HCT116 (cell line): ENCODE data around the gene RHOD. TPM values are rescaled to one million over a fixed set of nuclear protein-coding genes. Genes with fewer than 3 reads are reported as not detected.

Experiments used
- ATAC-seq: fragments of 200-7000 bp; cut with Tn5 transposase; 2 replicates; pipeline ENCODE4 v1.9.1; 2020; ENCODE audit warnings: mild to moderate bottlenecking, moderate library complexity
- BruUV-seq: library from RNA; stranded (reverse); fragments of 400-500 nt; replicated peaks from 2 replicates; lab custom pipeline; 2021; lab: Mats Ljungman, UMichigan
- CTCF ChIA-PET: fragments of 300-600 bp; sonication (Branson Sonifier 250); formaldehyde crosslinking; loops from one replicate; lab custom pipeline; 2021; ENCODE audit warnings: antibody characterized with exemption; lab: Charles Lee
- POLR2A ChIA-PET: fragments of 300-600, 350-600 bp; sonication (Branson Sonifier 250); formaldehyde crosslinking; loops from one replicate; lab custom pipeline; 2021; ENCODE audit warnings: antibody characterized with exemption; lab: Charles Lee
- RAD21 ChIA-PET, 2 experiments: fragments of 300-600 bp; sonication (Branson Sonifier 250); formaldehyde crosslinking; loops; one replicate each; lab custom pipeline; 2023; ENCODE audit warnings: low total read pairs in 2 of 2; ENCODE audit not compliant: uncharacterized antibody in 2 of 2, unreplicated experiment in 2 of 2, low non-redundant PET in 1 of 2; lab: Charles Lee
- DNase-seq: peaks from one replicate; pipeline ENCODE4 v3.0.0-alpha.2; 2010; ENCODE audit warnings: low read depth, low spot score
- H2AFZ ChIP-seq: fragments of 200-600 bp; shearing (Covaris generic), sonication (generic); 2 replicates; pipeline ENCODE4 v1.6.1; 2017; ENCODE audit warnings: low read depth, mixed run types, mixed read lengths, antibody characterized with exemption, low read length; ENCODE audit not compliant: poor library complexity, severe bottlenecking
- H3K27ac ChIP-seq: 2 replicates; pipeline ENCODE4 v1.5.1; 2012; ENCODE audit warnings: low read depth, low read length
- H3K27me3 ChIP-seq: fragments of 200-600 bp; sonication (generic); 2 replicates; pipeline ENCODE4 v1.6.1; 2016; ENCODE audit warnings: mixed run types, low read length, mixed read lengths; ENCODE audit not compliant: insufficient read depth
- H3K36me3 ChIP-seq, 2 experiments: fragments of 200-500 bp in 1 of 2; fragments of 200-600 bp in 1 of 2; sonication (Bioruptor generic) in 1 of 2; sonication (generic) in 1 of 2; 2 replicates each; pipeline versions ENCODE4 v1.5.1 to v1.6.1; 2014 to 2016; ENCODE audit warnings: low read length in 2 of 2, inconsistent platforms in 1 of 2, mixed read lengths in 1 of 2, mixed run types in 1 of 2; ENCODE audit not compliant: insufficient read depth in 2 of 2, control insufficient read depth in 1 of 2
- H3K4me1 ChIP-seq, 2 experiments: fragments of 200-600 bp in 1 of 2; sonication (generic) in 1 of 2; 2 replicates each; pipeline versions ENCODE4 v1.5.1 to v1.6.1; 2012 to 2017; ENCODE audit warnings: low read length in 2 of 2, inconsistent platforms in 1 of 2, mild to moderate bottlenecking in 1 of 2, mixed read lengths in 1 of 2, mixed run types in 1 of 2, moderate library complexity in 1 of 2; ENCODE audit not compliant: insufficient read depth in 2 of 2, control insufficient read depth in 1 of 2
- H3K4me2 ChIP-seq: fragments of 200-600 bp; sonication (generic); 2 replicates; pipeline ENCODE4 v1.6.1; 2017; ENCODE audit warnings: mixed run types, low read length, mixed read lengths
- H3K4me3 ChIP-seq, 2 experiments: fragments of 200-600 bp in 1 of 2; sonication (generic) in 1 of 2; replicated peaks in 1 of 2; 2 replicates each; pipeline ENCODE4 v1.5.1; 2011 to 2016; ENCODE audit warnings: low read length in 2 of 2, control low read depth in 1 of 2, low read depth in 1 of 2, mild to moderate bottlenecking in 1 of 2, mixed read lengths in 1 of 2, mixed run types in 1 of 2
- H3K79me2 ChIP-seq: fragments of 200-600 bp; sonication (generic); 2 replicates; pipeline ENCODE4 v1.6.1; 2017; ENCODE audit warnings: mild to moderate bottlenecking, mixed run types, low read length, moderate library complexity, mixed read lengths; ENCODE audit not compliant: insufficient read depth
- H3K9ac ChIP-seq: fragments of 200-600 bp; sonication (generic); 2 replicates; pipeline ENCODE4 v1.6.1; 2016; ENCODE audit warnings: low read length, mixed read lengths
- H3K9me2 ChIP-seq: fragments of 200-600 bp; sonication (generic), shearing (Covaris generic); 2 replicates; pipeline ENCODE4 v1.6.1; 2017; ENCODE audit warnings: mixed run types, mild to moderate bottlenecking, moderate library complexity; ENCODE audit not compliant: insufficient read depth
- H3K9me3 ChIP-seq, 2 experiments: fragments of 200-500 bp in 1 of 2; fragments of 200-600 bp in 1 of 2; sonication (Bioruptor generic) in 1 of 2; sonication (generic) in 1 of 2; 2 replicates each; pipeline ENCODE4 v1.6.1; 2014 to 2017; ENCODE audit warnings: low read length in 2 of 2, mixed read lengths in 2 of 2, inconsistent platforms in 1 of 2, low read depth in 1 of 2, mild to moderate bottlenecking in 1 of 2, mixed run types in 1 of 2, moderate library complexity in 1 of 2; ENCODE audit not compliant: control insufficient read depth in 1 of 2, insufficient read depth in 1 of 2
- H4K20me1 ChIP-seq: fragments of 200-600 bp; sonication (generic), shearing (Covaris generic); 2 replicates; pipeline ENCODE4 v1.6.1; 2017; ENCODE audit warnings: mixed run types, mild to moderate bottlenecking, moderate library complexity; ENCODE audit not compliant: insufficient read depth
- CEBPB ChIP-seq: IDR thresholded peaks from 2 replicates; pipeline ENCODE4 v1.6.1; 2012; ENCODE audit warnings: low read depth
- EZH2 ChIP-seq: fragments of 200-600 bp; sonication (generic); IDR thresholded peaks from 2 replicates; pipeline ENCODE4 v1.6.1; 2017; ENCODE audit warnings: antibody characterized with exemption, mixed run types
- EZH2phosphoT487 ChIP-seq: fragments of 200-600 bp; IDR thresholded peaks from 2 replicates; pipeline ENCODE4 v1.6.1; 2018; ENCODE audit warnings: antibody characterized with exemption, borderline replicate concordance
- RAD21 ChIP-seq: IDR thresholded peaks from 2 replicates; pipeline ENCODE4 v1.6.1; 2012; ENCODE audit warnings: low read depth, mild to moderate bottlenecking
- SP1 ChIP-seq: IDR thresholded peaks from 2 replicates; pipeline ENCODE4 v1.6.1; 2012; ENCODE audit warnings: low read depth
- SRF ChIP-seq: IDR thresholded peaks from 2 replicates; pipeline ENCODE4 v1.6.1; 2012; ENCODE audit warnings: low read depth
- YY1 ChIP-seq: IDR thresholded peaks from 2 replicates; pipeline ENCODE4 v1.6.1; 2011; ENCODE audit warnings: low read length, low read depth, moderate library complexity, mild to moderate bottlenecking; ENCODE audit not compliant: insufficient replicate concordance; ENCODE audit errors: extremely low read depth
- ZBTB33 ChIP-seq: IDR thresholded peaks from 2 replicates; pipeline ENCODE4 v1.6.1; 2011; ENCODE audit warnings: mild to moderate bottlenecking, low read length, moderate library complexity; ENCODE audit not compliant: insufficient replicate concordance; ENCODE audit errors: extremely low read depth
- ZFX ChIP-seq: fragments of 450-650 bp; IDR thresholded peaks from 2 replicates; pipeline ENCODE4 v1.6.1; 2017
- ZNF274 ChIP-seq: fragments of 200-500 bp; sonication (Bioruptor generic); IDR thresholded peaks from 2 replicates; pipeline ENCODE4 v1.6.1; 2014; ENCODE audit warnings: mild to moderate bottlenecking, low read depth, low read length, inconsistent platforms
- intact Hi-C: fragments of 100-400 bp; cut with micrococcal nuclease; formaldehyde crosslinking; loops from 2 replicates; pipeline ENCODE4 v1.10.0; 2022
- total RNA-seq: library from RNA; stranded (reverse); gene quantifications from one replicate; pipeline ENCODE4 v1.2.1, GENCODE V29; 2021; ENCODE audit not compliant: unreplicated experiment
- TF ChIP-seq, protein P1 (sequence below), 3 experiments: fragments of 200-600 bp in 1 of 3; sonication (generic) in 1 of 3; IDR thresholded peaks in 2 of 3; conservative IDR thresholded peaks in 1 of 3; 2 replicates each; pipeline ENCODE4 v1.5.1; 2012 to 2017; ENCODE audit warnings: low read depth in 2 of 3, low read length in 2 of 3, antibody characterized with exemption in 1 of 3, borderline replicate concordance in 1 of 3, control low read depth in 1 of 3, mild to moderate bottlenecking in 1 of 3, mixed read lengths in 1 of 3, mixed run types in 1 of 3, moderate library complexity in 1 of 3; ENCODE audit not compliant: insufficient read depth in 1 of 3

Gene RHOD
- total RNA-seq, 1 experiment from 2014 or later = 42.0 TPM

- TF ChIP-seq EZH2 = no peak
- TF ChIP-seq EZH2phosphoT487 = no peak
- TF ChIP-seq, protein P1, sequence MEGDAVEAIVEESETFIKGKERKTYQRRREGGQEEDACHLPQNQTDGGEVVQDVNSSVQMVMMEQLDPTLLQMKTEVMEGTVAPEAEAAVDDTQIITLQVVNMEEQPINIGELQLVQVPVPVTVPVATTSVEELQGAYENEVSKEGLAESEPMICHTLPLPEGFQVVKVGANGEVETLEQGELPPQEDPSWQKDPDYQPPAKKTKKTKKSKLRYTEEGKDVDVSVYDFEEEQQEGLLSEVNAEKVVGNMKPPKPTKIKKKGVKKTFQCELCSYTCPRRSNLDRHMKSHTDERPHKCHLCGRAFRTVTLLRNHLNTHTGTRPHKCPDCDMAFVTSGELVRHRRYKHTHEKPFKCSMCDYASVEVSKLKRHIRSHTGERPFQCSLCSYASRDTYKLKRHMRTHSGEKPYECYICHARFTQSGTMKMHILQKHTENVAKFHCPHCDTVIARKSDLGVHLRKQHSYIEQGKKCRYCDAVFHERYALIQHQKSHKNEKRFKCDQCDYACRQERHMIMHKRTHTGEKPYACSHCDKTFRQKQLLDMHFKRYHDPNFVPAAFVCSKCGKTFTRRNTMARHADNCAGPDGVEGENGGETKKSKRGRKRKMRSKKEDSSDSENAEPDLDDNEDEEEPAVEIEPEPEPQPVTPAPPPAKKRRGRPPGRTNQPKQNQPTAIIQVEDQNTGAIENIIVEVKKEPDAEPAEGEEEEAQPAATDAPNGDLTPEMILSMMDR (IDR thresholded peaks at IDR 0.05 in 2 of 3, conservative IDR thresholded peaks at IDR 0.05 in 1 of 3; ENCODE audit: borderline replicate concordance in 1 of 3, insufficient read depth in 1 of 3, low read depth in 2 of 3, low read length in 2 of 3) = no peak
- TF ChIP-seq ZNF274 = no peak
- no peak for TF ChIP-seq ZFX
Observed at GRCh38 chr11:67015048-67015447, 41.6 kb upstream of the RHOD start (continued).

DNA sequence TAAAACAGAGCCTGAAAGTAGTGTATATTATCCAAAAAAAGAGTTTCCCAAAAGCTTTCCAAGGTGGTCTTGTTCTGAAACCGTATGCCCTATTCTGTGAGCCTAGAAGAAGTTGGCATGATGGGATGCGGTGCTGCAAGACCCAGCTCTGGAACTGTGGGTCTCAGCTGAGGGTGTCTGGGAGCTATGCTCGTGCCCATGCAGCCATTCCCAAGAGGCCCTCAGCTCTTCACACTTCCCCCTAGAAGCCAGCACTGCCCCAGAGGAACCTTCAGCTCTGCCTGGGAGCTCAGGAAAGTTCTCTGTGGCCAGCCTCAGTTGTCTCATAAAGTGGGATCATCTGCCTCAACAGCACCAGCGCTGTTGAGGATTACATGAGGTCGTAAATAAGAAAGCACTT is 40.1 kb upstream of the RHOD start:
- DNase-seq (no peak), ATAC-seq (no peak)
- Histone ChIP-seq H3K36me3 (no peaks in the 10 kb centered on the region), H3K4me3 (no peak overlapping the region), H3K27ac (no peak overlapping the region), H3K79me2 (no peaks in the 10 kb centered on the region), H4K20me1 (no peaks in the 10 kb centered on the region), H3K9me3 (no peaks in the 10 kb centered on the region), H3K27me3 (no peaks in the 10 kb centered on the region), H3K4me1 (peaks cover 4 to 6% of the 10 kb centered on the region in 2 experiments), H3K9me2 (no peaks in the 10 kb centered on the region), H2AFZ (no peak overlapping the region), H3K4me2 (no peak overlapping the region), H3K9ac (no peak overlapping the region)
- ChIA-PET RAD21 (no interaction called here), CTCF (interaction anchor here (1.3 kb wide), 1 partner anchor 37 kb away, joined by 3 read pairs; no protein-coding TSS in a partner anchor), POLR2A (no interaction called here)
- TF ChIP-seq SP1 = no peak
- TF ChIP-seq SRF = no peak
- TF ChIP-seq ZBTB33 = no peak
- no peak for TF ChIP-seq RAD21
- no peak for TF ChIP-seq EZH2phosphoT487
- TF ChIP-seq, protein P1 (IDR thresholded peaks at IDR 0.05 in 2 of 3, conservative IDR thresholded peaks at IDR 0.05 in 1 of 3; ENCODE audit: borderline replicate concordance in 1 of 3, insufficient read depth in 1 of 3, low read depth in 2 of 3, low read length in 2 of 3) = no peak
- TF ChIP-seq CEBPB = no peak
- no peak for TF ChIP-seq YY1
- no peak for TF ChIP-seq ZNF274
- intact Hi-C loops = no loop called here
- BruUV-seq = no TSS peak
